Stimulated activated CD8-positive, alpha-beta memory T cell treated with anti-CD3 and anti-CD28 coated beads, Interleukin-12 subunit alpha, Interleukin-12 subunit beta, amount 100 ng/mL, for 24 hours (primary cell): ENCODE results near the gene UGT1A7.
"Not testable (repeated sequence)": the region's sequence is repeated elsewhere in the genome, so short reads cannot be mapped to it uniquely, and the experiment has no call there.

Experiments
- DNase-seq: peaks from one replicate; pipeline ENCODE4 v3.0.0-alpha.2; 2020; ENCODE audit errors: extremely low read depth

The UGT1A7 gene

DNA sequence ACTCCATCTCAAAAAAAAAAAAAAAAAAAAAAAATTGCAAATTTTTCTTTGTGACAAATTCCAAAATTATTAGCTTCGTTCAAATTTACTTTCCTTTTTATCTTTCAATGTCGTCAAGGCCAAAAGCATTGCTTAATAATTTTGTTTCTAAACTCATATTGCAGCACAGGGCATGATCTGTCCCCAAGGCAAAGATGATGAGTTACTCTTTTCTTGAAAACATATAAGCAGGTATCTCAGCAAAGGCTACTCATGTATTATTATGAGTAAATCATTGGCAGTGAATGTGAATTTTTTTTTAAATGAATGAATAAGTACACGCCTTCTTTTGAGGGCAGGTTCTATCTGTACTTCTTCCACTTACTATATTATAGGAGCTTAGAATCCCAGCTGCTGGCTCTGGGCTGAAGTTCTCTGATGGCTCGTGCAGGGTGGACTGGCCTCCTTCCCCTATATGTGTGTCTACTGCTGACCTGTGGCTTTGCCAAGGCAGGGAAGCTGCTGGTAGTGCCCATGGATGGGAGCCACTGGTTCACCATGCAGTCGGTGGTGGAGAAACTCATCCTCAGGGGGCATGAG, at the start of gene UGT1A7:
UGT1A7 (plus strand) TSS at position 381 of the 579 bp plus-strand sequence; CDS start at position 418, 37 bp downstream.
- no peak for DNase-seq

GRCh38 chr2:233636306-233636705, 45.4 kb upstream of the UGT1A7 start, which contains the start of gene UGT1A10:
UGT1A10 (plus strand) TSS chr2:233636448; CDS start chr2:233636523, 75 bp downstream.
- DNase-seq: not testable (repeated sequence)

DNA sequence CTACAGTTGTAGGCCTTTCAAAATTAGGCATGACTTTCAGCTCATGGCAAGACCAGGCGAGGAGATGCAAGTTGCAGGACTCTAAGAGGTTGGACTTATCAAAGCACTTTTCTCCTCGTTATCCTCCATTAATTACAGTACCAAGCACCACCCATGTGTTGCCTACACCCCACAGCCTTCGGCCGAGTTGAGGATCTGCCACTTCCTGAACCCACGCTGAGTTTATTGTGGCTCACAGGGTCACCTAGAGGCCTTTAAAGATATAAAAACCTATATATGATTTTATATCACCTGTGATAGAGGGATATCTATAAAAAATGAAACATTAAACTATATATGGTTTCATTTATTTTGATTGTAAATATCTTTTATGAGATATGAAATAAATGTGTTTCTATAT, 42.9 kb upstream of the UGT1A7 start:
- DNase-seq: no peak

- DNase-seq: no peak
These were observed 41.8 kb upstream of the UGT1A7 start for GRCh38 chr2:233639860-233640259.

GRCh38 chr2:233643128-233643527, 38.6 kb upstream of the UGT1A7 start:
- no peak for DNase-seq

GRCh38 chr2:233646033-233646432, 35.7 kb upstream of the UGT1A7 start:
- DNase-seq: not testable (repeated sequence)

- no peak for DNase-seq
These were observed 30.7 kb upstream of the UGT1A7 start for GRCh38 chr2:233650981-233651380.

DNA sequence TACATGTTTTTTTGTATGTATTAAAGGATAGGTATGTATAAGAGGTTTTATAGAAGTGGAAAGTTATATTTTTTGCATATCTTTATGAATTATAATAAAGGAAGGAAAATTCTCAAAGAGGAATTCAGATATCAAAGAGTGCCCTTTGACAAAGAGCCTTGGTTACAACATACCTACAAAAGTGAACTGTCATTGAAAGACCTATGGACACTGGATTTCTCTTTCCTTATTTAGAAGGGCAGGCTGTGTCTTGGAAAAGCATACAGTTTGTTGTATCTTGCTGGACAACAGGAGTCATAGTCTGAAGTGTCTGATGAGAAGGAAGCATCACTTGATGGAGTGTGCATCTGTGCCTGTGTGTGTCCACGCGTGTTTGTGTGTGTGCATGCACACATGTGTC, 30.3 kb upstream of the UGT1A7 start:
- DNase-seq: no peak

GRCh38 chr2:233654501-233654900, 27.2 kb upstream of the UGT1A7 start:
- DNase-seq: no peak

- DNase-seq: no peak
These were observed 26.7 kb upstream of the UGT1A7 start for GRCh38 chr2:233655043-233655442.

DNA sequence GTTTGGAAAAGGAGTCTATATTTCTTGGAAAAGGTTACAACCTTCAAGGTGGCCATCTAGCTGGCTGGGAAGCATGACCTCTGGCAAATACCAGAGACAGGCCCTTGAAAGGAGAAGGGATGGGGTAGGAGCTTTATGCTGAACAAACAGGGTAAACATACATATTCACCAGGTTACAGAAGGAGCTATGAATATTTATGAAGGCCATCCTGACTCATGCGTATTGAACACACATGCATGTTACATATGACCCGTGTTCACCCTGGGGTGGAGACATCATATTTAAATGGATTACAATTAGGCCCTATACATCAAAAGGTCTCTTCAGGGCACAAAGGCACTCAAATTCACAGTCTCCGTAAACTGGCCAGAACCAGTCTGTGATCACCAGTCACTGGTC, 25.8 kb upstream of the UGT1A7 start:
- not testable (repeated sequence) for DNase-seq

DNA sequence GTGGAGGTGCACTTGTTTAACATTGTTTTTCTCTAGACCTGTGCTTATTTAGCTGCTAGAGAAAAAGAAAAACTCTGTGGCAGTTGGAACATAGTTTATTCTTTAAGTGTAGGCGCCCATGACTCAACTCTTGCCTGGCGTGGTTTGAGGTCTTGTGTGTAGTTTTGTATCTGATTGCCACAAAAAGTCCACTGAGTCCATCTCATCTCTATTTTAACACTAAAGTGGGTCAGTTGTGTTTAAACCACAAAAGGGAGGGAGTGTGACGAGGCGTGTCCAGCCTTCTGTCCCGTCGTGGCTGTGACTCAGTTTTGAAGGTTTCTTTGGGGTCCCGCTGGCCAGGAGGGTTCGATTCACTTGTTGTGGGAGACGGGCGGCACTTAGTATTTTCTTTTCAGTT, 25.3 kb upstream of the UGT1A7 start:
- no peak for DNase-seq

GRCh38 chr2:233658610-233659009, 23.1 kb upstream of the UGT1A7 start:
- no peak for DNase-seq

DNA sequence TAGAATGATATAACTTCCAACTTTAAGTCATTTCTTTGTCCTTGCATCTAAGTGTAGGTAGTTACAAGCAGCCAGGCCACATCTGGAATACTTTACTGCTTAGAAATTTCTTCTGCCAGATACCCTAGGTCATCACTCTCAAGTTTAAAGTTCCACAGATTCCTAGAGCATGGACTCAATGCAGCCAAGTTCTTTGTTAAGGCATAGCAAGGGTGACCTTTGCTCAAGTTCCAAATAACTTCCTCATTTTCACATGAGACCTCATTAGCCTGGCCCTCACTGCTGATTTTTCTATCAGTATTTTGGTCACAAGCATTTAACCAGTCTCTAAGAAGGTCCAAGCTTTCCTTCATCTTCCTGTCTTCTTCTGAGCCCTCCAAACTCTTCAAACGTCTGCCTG, 17.8 kb upstream of the UGT1A7 start:
- no peak for DNase-seq

GRCh38 chr2:233668605-233669260, 13.0 kb upstream of the UGT1A7 start:
- DNase-seq: no peak

- DNase-seq: no peak
These were observed 10.2 kb upstream of the UGT1A7 start, which contains the start of gene UGT1A9 for GRCh38 chr2:233671290-233672161. UGT1A9 (plus strand) TSS chr2:233671898; CDS start chr2:233671935, 37 bp downstream.

- no peak for DNase-seq
These were observed 8.8 kb upstream of the UGT1A7 start for GRCh38 chr2:233672886-233673285.

GRCh38 chr2:233673896-233674295, 7.8 kb upstream of the UGT1A7 start:
- DNase-seq: no peak

- no peak for DNase-seq
These were observed 7.4 kb upstream of the UGT1A7 start for GRCh38 chr2:233674314-233674713.

DNA sequence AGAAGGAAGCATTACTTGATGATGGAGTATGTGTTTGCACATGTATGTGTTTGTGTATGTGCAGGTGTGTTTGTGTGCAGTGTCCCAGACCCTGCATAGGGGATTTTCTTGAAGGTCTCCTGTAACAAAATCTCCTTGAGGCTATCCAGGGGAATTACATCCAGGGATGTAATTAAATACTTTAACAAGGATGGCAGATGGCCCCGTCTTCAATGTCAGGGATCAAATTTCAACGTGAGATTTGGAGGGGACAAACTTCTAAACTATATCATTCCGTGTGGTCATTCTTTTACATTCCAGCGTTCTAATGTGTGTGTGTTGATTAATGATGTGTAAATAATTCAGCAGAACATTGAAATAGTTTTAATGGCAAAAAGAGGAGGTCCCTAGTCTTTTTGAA, 6.7 kb upstream of the UGT1A7 start:
- no peak for DNase-seq

- DNase-seq: no peak
These were observed 5.7 kb upstream of the UGT1A7 start for GRCh38 chr2:233676046-233676445.

- no peak for DNase-seq
These were observed 2.5 kb upstream of the UGT1A7 start for GRCh38 chr2:233679196-233679595.
